HL-60 (cell line): ENCODE data around the gene KSR1.

Experiments
- CTCF ChIP-seq: IDR thresholded peaks from one replicate; pipeline ENCODE4 v1.5.1; 2011; ENCODE audit warnings: low read length, control low read depth, inconsistent platforms; ENCODE audit not compliant: insufficient read depth
- GABPA ChIP-seq: IDR thresholded peaks from 2 replicates; pipeline ENCODE4 v1.6.1; 2012; ENCODE audit warnings: low read depth
- POLR2AphosphoS5 ChIP-seq: IDR thresholded peaks from 2 replicates; pipeline ENCODE4 v1.6.1; 2012; ENCODE audit warnings: low read depth
- SPI1 ChIP-seq: IDR thresholded peaks from 2 replicates; pipeline ENCODE4 v1.6.1; 2012; ENCODE audit warnings: low read depth, mild to moderate bottlenecking, borderline replicate concordance

GRCh38 chr17:27539794-27540317, 83.6 kb downstream of the KSR1 start:
- TF ChIP-seq POLR2AphosphoS5 (no peak), CTCF (no peak), GABPA (no peak), SPI1 (no peak)
